GM21515 (cell line): ENCODE data around the gene SMTN.
"Not testable (repeated sequence)": the region's sequence is repeated elsewhere in the genome, so short reads cannot be mapped to it uniquely, and the experiment has no call there.

Experiments used
- ATAC-seq: cut with Tn5 transposase; IDR thresholded peaks from one replicate; pipeline ENCODE4 v1.9.1; 2021; ENCODE audit not compliant: unreplicated experiment

Gene SMTN

GRCh38 chr22:31103111-31103510 is 22.0 kb downstream of the SMTN start:
- no peak for ATAC-seq

GRCh38 chr22:31103899-31104694 is 23.0 kb downstream of the SMTN start:
- no peak for ATAC-seq

GRCh38 chr22:31104869-31105268 is 23.8 kb downstream of the SMTN start:
- no peak for ATAC-seq

GRCh38 chr22:31105282-31105929 is 24.3 kb downstream of the SMTN start:
- ATAC-seq, result no peak

- ATAC-seq, result no peak
These were observed 25.0 kb downstream of the SMTN start for GRCh38 chr22:31106001-31106571.

- ATAC-seq, result no peak
These were observed 25.6 kb downstream of the SMTN start for GRCh38 chr22:31106731-31107177.

DNA sequence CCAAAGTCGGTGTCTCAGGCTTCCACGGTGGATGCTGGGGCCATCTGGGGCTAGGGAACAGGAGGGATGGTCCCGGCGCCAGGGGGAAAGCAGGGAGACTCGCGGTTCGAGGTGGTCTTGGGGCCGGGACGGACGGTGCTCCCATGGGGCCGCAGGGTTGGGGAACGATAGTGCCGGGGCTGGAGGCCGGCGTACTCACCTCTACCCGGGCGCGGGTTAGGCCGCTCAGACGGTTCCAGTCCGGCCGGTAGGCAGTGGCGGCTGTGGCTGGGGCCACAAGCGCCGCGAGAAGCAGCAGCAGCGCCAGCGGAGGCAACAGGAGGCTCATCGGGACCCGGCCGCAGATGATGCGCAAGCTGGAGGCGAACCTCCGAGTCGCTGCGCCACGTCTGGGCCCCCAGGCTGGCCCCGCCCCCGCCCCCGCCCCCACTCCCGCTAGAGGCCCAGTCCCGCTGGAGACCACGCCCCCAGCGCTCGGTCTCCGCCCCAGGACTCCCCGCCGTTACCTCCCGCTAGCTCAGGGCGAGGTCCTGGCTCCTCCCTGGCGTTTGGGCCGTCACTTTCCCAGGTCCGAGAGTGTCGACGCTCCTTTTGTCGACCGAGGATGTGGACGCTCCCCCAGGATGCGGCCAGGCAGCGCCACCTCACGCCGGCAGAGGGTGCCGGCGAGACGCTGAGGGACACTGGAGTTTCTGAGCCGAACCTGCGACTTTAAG is 26.2 kb downstream of the SMTN start, which contains the start of gene SELENOM:
SELENOM (minus strand) TSS at position 391 of the 716 bp plus-strand sequence; CDS start at position 328, 63 bp downstream.
- peak; percentile 78 for ATAC-seq

DNA sequence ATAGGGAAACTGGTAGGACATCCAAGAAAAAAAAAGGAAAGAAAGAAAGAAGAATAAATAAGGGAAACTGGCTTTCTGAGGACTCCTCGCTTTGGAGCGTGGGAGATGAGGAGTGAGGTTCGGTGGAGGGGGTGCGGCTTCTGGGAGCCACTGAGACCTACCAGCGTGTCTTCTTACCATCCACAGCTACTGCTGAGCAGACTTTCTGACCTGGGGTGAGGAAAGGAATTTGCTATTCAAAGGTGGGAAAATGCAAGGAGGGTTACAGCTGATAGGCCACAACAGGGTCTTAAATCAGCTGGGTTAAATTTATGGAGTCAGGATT is 26.7 kb downstream of the SMTN start:
- ATAC-seq, result peak; percentile 17

- ATAC-seq, result not testable (repeated sequence)
These were observed 31.5 kb downstream of the SMTN start for GRCh38 chr22:31112547-31113091.

- no peak for ATAC-seq
These were observed 37.1 kb downstream of the SMTN start for GRCh38 chr22:31118046-31118820.

- ATAC-seq, result no peak
These were observed 38.1 kb downstream of the SMTN start for GRCh38 chr22:31119026-31119717.

DNA sequence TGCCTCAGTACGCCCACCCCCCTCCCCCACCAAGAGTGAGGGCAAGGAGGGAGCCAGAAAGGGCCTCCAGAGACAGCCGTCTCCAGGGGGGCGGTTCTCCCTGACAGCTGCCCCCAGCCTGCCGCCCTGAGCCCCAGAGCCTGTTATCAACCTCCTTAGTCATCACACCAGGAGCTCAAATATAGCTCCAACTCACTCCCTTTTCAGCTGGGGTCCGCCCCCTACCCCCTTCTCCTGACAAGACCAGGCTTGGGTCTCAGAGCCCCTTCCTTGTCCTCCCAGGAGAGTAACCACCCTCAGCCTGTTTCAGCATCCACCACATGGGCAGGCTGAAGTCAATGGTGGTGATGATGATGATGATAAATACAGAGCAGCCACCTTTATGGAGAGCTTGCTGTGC is 39.1 kb downstream of the SMTN start:
- ATAC-seq, result no peak

DNA sequence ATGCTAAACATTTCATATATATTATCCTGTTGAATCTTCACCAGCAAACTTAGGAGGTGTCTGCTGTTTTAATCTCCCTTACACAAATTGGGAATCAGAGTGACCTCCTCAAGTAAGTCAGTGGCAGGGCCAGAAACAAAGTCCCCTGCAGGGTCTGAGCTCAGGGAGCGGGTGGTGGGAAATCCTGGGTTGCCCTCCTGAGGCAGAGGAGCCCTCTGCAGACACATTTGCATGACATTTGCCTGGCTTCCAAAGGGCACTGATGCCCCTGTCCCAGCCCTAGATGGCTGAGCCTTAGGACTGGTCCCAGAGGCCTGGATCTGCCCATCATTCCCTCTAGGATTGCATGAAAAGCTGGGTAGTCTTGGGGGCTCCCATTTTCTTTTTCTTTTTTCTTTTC is 39.5 kb downstream of the SMTN start:
- no peak for ATAC-seq

GRCh38 chr22:31121403-31121802 is 40.3 kb downstream of the SMTN start:
- no peak for ATAC-seq

GRCh38 chr22:31122196-31122531 is 41.0 kb downstream of the SMTN start:
- ATAC-seq, result no peak

- ATAC-seq, result no peak
These were observed 41.6 kb downstream of the SMTN start, which contains the start of gene INPP5J for GRCh38 chr22:31122532-31123291. Gene INPP5J (plus strand): TSS chr22:31122966. CDS start chr22:31123015, 49 bp downstream.

DNA sequence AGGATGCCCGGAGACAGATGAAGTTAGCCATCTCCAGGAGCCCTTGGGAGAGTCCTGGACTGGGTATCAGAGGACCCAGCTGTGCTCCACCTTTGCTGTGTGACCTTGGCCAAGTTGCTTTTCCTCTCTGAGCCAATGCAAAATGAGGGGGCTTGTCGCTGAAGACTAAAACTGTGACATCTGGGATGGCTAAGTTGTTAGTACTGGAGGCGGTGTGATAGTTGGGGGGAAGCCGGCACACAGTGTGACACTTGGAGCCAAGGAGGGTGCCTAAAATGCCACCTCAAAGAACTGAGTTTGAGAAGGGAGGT is 42.1 kb downstream of the SMTN start:
- ATAC-seq, result no peak

GRCh38 chr22:31124290-31124689 is 43.2 kb downstream of the SMTN start:
- no peak for ATAC-seq

DNA sequence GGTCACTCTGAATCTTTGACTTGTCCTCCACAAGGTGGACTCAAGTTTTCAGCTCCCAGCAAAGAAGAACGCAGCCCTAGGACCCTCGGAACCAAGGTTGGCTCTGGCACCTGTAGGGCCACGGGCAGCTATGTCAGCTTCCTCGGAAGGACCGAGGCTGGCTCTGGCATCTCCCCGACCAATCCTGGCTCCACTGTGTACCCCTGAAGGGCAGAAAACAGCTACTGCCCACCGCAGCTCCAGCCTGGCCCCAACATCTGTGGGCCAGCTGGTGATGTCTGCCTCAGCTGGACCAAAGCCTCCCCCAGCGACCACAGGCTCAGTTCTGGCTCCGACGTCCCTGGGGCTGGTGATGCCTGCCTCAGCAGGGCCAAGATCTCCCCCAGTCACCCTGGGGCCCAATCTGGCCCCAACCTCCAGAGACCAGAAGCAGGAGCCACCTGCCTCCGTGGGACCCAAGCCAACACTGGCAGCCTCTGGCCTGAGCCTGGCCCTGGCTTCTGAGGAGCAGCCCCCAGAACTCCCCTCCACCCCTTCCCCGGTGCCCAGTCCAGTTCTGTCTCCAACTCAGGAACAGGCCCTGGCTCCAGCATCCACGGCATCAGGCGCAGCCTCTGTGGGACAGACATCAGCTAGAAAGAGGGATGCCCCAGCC is 43.8 kb downstream of the SMTN start:
- no peak for ATAC-seq
